RWPE2 (cell line): ENCODE measurements around the gene GNMT.

Experiments used
- ATAC-seq: fragments of 200-7000 bp; cut with Tn5 transposase; 3 replicates; pipeline ENCODE4 v1.9.1; 2021; ENCODE audit warnings: low read depth
- DNase-seq: peaks from one replicate; pipeline ENCODE4 v3.0.0-alpha.2; 2020; ENCODE audit warnings: low spot score
- H3K27ac ChIP-seq: fragments of 450-650 bp; 2 replicates; pipeline ENCODE4 v1.5.1; 2017; ENCODE audit warnings: mild to moderate bottlenecking; ENCODE audit not compliant: poor library complexity, severe bottlenecking
- H3K27me3 ChIP-seq: fragments of 250-450 bp; sonication (Bioruptor Pico); 2 replicates; pipeline ENCODE4 v1.5.1; 2021; ENCODE audit warnings: mild to moderate bottlenecking, moderate library complexity; ENCODE audit not compliant: insufficient read depth, poor library complexity, severe bottlenecking
- H3K36me3 ChIP-seq: fragments of 250-450 bp; sonication (Bioruptor Pico); 2 replicates; pipeline ENCODE4 v1.5.1; 2020; ENCODE audit warnings: low read depth, mild to moderate bottlenecking, moderate library complexity
- H3K4me1 ChIP-seq: fragments of 250-450 bp; sonication (Bioruptor Pico); 2 replicates; pipeline ENCODE4 v1.5.1; 2021; ENCODE audit warnings: mild to moderate bottlenecking, moderate library complexity; ENCODE audit not compliant: insufficient read depth, poor library complexity, severe bottlenecking
- H3K4me3 ChIP-seq: fragments of 250-450 bp; sonication (Bioruptor Pico); 2 replicates; pipeline ENCODE4 v1.5.1; 2021; ENCODE audit warnings: mild to moderate bottlenecking, moderate library complexity; ENCODE audit not compliant: severe bottlenecking
- H3K9me3 ChIP-seq: fragments of 250-450 bp; sonication (Bioruptor Pico); 2 replicates; pipeline ENCODE4 v1.5.1; 2021; ENCODE audit warnings: mild to moderate bottlenecking, moderate library complexity; ENCODE audit not compliant: severe bottlenecking
- TF ChIP-seq, protein P1 (sequence below): fragments of 450-650 bp; IDR thresholded peaks from one replicate; pipeline ENCODE4 v1.5.1; 2017; ENCODE audit warnings: mild to moderate bottlenecking, moderate library complexity; ENCODE audit not compliant: poor library complexity, severe bottlenecking

GNMT gene

DNA sequence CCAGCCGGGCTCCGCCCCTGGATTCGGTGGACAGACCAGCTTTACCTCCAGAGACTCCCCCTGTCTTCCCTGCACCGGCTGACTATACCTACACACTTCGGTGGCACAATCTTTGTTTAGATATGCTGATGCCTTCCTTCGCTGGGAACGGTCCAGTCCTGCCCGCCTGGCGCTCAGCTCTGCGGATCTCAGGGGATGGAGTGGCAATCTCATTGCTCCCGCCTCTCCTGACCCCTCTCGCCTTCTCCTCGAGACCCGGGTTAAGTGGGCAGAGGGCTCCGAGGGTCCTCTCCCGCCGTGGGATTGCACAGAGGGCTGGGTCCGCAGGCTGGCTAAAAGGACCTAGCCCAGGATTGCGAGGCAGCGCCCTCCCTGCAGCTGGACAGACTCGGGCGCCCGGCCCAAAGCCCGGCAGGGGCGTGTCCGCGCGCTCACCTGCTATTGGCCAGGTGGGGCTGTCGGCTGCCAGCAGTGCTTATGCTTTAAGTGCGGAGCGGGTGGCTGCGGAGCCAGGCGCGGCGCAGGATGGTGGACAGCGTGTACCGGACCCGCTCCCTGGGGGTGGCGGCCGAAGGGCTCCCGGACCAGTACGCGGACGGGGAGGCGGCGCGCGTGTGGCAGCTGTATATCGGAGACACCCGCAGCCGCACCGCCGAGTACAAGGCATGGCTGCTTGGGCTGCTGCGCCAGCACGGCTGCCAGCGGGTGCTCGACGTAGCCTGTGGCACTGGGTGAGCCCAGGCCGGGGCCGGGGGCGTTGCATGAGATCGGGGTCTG is at the start of gene GNMT:
Gene GNMT (plus strand): TSS at position 512 of the 777 bp plus-strand sequence. CDS start 14 bp downstream, at position 526.
- H3K9me3 ChIP-seq: no peaks in the 10 kb centered on the region
- TF ChIP-seq, protein P1, sequence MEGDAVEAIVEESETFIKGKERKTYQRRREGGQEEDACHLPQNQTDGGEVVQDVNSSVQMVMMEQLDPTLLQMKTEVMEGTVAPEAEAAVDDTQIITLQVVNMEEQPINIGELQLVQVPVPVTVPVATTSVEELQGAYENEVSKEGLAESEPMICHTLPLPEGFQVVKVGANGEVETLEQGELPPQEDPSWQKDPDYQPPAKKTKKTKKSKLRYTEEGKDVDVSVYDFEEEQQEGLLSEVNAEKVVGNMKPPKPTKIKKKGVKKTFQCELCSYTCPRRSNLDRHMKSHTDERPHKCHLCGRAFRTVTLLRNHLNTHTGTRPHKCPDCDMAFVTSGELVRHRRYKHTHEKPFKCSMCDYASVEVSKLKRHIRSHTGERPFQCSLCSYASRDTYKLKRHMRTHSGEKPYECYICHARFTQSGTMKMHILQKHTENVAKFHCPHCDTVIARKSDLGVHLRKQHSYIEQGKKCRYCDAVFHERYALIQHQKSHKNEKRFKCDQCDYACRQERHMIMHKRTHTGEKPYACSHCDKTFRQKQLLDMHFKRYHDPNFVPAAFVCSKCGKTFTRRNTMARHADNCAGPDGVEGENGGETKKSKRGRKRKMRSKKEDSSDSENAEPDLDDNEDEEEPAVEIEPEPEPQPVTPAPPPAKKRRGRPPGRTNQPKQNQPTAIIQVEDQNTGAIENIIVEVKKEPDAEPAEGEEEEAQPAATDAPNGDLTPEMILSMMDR: no peak
- ATAC-seq (peak; percentile 89), DNase-seq (peak; percentile 81)
- peak within 1 kb of the TSS; percentile 37 for H3K4me3 ChIP-seq
- no peak within 1 kb of the TSS for H3K27ac ChIP-seq
- no peaks in the 10 kb centered on the region for H3K36me3 ChIP-seq
- H3K27me3 ChIP-seq: no peaks in the 10 kb centered on the region
- H3K4me1 ChIP-seq: no peaks in the 10 kb centered on the region

DNA sequence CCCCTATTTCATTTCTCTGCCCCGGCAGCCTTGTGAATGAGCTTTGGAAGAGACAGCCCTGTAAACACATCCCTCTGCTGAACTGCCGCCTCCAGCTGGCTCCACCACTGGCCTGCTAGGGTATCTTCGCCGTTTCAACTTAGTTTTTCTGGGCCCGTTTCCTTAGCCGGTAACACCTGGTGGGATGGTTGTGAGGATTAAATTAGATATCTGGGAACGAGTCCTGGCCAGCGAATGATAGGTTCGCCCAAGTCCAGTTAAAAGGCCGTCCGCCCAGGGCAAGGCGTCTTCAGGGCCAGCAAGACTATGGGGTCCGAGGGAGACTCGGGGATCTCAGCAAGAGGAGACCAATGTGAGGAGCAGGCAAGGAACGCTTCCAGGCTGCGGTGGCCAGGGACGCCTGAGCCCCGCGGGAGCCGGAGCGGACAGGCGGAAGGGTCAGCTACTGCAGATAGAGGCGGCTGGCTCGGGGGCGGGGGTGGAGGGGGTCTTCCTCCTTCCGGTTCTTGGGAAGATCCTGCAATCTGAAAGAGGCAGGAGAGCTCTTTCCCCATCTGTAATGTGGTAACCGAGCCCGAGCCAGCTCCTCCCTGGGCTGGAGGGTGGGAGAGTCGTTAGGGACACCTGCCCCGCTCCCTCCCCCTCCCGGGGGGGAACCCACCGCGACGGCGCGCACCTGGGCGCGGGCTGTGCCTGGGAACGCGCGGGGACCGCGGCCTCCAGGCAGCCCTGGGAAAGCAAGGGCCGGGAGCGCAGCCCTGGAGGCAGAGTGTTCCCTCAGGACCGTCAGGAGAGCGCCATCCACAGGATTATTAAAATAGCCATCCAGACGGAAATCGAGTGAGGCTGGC is 49.2 kb upstream of the GNMT start:
- H3K4me3 ChIP-seq: no peak overlapping the region
- no peaks in the 10 kb centered on the region for H3K9me3 ChIP-seq
- ATAC-seq: no peak
- TF ChIP-seq, protein P1: no peak
- no peak overlapping the region for H3K27ac ChIP-seq
- H3K27me3 ChIP-seq: no peaks in the 10 kb centered on the region
- H3K4me1 ChIP-seq: no peaks in the 10 kb centered on the region
- no peak for DNase-seq
- H3K36me3 ChIP-seq: no peaks in the 10 kb centered on the region

DNA sequence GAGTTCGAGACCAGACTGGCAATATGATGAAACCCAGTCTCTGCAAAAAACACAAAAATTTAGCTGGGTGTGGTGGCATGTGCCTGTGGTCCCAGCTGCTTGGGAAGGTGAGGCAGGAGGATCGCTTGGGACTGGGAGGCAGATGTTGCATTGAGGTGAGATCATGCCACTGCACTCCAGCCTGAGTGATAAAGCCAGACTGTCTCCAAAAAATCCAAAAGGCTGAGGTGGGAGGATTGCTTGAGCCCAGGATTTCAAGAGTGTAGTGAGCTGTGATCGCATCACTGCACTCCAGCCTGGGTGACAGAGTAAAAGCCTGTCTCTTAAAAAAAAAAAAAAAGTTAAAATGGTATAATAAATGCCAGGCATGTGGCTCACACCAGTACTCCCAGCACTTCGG is 46.0 kb upstream of the GNMT start:
- TF ChIP-seq, protein P1: no peak
- Histone ChIP-seq H3K27ac (no peak overlapping the region), H3K4me3 (no peak overlapping the region), H3K27me3 (no peaks in the 10 kb centered on the region), H3K9me3 (no peaks in the 10 kb centered on the region), H3K4me1 (no peaks in the 10 kb centered on the region), H3K36me3 (no peaks in the 10 kb centered on the region)
- ATAC-seq (no peak), DNase-seq (no peak)

DNA sequence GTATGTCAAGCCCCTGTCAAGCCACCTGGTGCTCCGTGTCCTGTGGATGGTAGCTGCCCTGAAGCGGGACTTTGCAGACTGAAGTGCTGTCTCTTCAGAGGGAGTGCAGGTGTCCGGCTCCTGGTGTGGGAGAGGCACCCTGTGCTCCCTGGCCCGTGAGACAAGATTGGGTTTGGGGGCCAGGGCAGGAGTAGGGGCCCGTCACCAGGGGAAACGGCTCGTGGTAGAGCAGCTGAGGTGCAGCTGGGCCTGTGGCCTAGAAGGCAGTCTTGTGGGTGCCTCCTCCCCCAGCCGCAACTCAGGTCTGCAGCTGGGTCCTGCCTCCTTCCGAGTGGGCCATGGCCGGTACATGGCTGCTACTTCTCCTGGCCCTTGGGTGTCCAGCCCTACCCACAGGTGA is 44.8 kb upstream of the GNMT start, which contains the start of gene PTCRA:
Gene PTCRA (plus strand): TSS at position 322 of the 400 bp plus-strand sequence. CDS start 17 bp downstream, at position 339.
- TF ChIP-seq, protein P1: no peak
- H3K4me3 ChIP-seq: no peak within 1 kb of the TSS
- ATAC-seq (no peak), DNase-seq (no peak)
- no peaks in the 10 kb centered on the region for H3K27me3 ChIP-seq
- no peak within 1 kb of the TSS for H3K27ac ChIP-seq
- peaks cover 5% of the 10 kb centered on the region for H3K4me1 ChIP-seq
- H3K36me3 ChIP-seq: no peaks in the 10 kb centered on the region
- H3K9me3 ChIP-seq: no peaks in the 10 kb centered on the region
